Mesothelial cell of epicardium (in vitro differentiated cells): ENCODE measurements around the gene CAV3. TPM values are rescaled to one million over a fixed set of nuclear protein-coding genes. Genes with fewer than 3 reads are reported as not detected.

Experiments used
- DNase-seq, 2 experiments: peaks; one replicate each; pipeline ENCODE4 v3.0.0; 2021; ENCODE audit warnings: low spot score in 2 of 2; ENCODE audit not compliant: unreplicated experiment in 2 of 2
- H3K27ac Mint-ChIP-seq: 2 replicates; pipeline ENCODE4 v1.8.0; 2021; ENCODE audit warnings: mixed read lengths
- H3K27me3 Mint-ChIP-seq: 2 replicates; pipeline ENCODE4 v1.8.0; 2021; ENCODE audit warnings: low read depth, mixed read lengths
- H3K36me3 Mint-ChIP-seq: 2 replicates; pipeline ENCODE4 v1.8.0; 2021; ENCODE audit warnings: mixed read lengths
- H3K4me1 Mint-ChIP-seq: 2 replicates; pipeline ENCODE4 v1.8.0; 2021; ENCODE audit warnings: mixed read lengths
- H3K4me3 Mint-ChIP-seq: 2 replicates; pipeline ENCODE4 v1.8.0; 2021; ENCODE audit warnings: mild to moderate bottlenecking, moderate library complexity, mixed read lengths
- H3K9me3 Mint-ChIP-seq: 2 replicates; pipeline ENCODE4 v1.8.0; 2021; ENCODE audit warnings: mixed read lengths
- CTCF ChIP-seq: fragments of 200-600 bp; sonication (generic); IDR thresholded peaks from one replicate; pipeline ENCODE4 v1.5.0; 2021; ENCODE audit warnings: antibody characterized with exemption; ENCODE audit not compliant: unreplicated experiment
- total RNA-seq: library from RNA; stranded (reverse); gene quantifications from 3 replicates; pipeline ENCODE4 v1.2.1, GENCODE V29; 2021

CAV3 gene
- total RNA-seq, 1 donor from 2014 or later = not detected

GRCh38 chr3:8743021-8743601 lies 9.5 kb downstream of the CAV3 start:
- Mint-ChIP-seq H3K36me3 (no peaks in the 10 kb centered on the region), H3K4me3 (no peak overlapping the region), H3K9me3 (no peaks in the 10 kb centered on the region), H3K27ac (peak overlapping the region; percentile 94), H3K27me3 (no peaks in the 10 kb centered on the region), H3K4me1 (peaks cover 18% of the 10 kb centered on the region)
- DNase-seq = no peak
- TF ChIP-seq CTCF = no peak

GRCh38 chr3:8743911-8744310 lies 10.3 kb downstream of the CAV3 start:
- Mint-ChIP-seq H3K36me3 (no peaks in the 10 kb centered on the region), H3K9me3 (no peaks in the 10 kb centered on the region)
- TF ChIP-seq CTCF = no peak

GRCh38 chr3:8745619-8746370 lies 12.2 kb downstream of the CAV3 start:
- no peaks in the 10 kb centered on the region for H3K36me3 Mint-ChIP-seq
- H3K4me1 Mint-ChIP-seq = peaks cover 18% of the 10 kb centered on the region
- no peaks in the 10 kb centered on the region for H3K9me3 Mint-ChIP-seq
- TF ChIP-seq CTCF = no peak
- no peak overlapping the region for H3K4me3 Mint-ChIP-seq
- H3K27ac Mint-ChIP-seq = no peak overlapping the region
- DNase-seq = no peak
- no peaks in the 10 kb centered on the region for H3K27me3 Mint-ChIP-seq

More at GRCh38 chr3:8743911-8744310, 10.3 kb downstream of the CAV3 start:
- no peaks in the 10 kb centered on the region for H3K27me3 Mint-ChIP-seq
- no peak overlapping the region for H3K27ac Mint-ChIP-seq
- no peak overlapping the region for H3K4me3 Mint-ChIP-seq
- peaks cover 18% of the 10 kb centered on the region for H3K4me1 Mint-ChIP-seq
- no peak for DNase-seq

- H3K4me1 Mint-ChIP-seq = peaks cover 11% of the 10 kb centered on the region
- no peaks in the 10 kb centered on the region for H3K9me3 Mint-ChIP-seq
- no peak overlapping the region for H3K27ac Mint-ChIP-seq
- H3K27me3 Mint-ChIP-seq = no peaks in the 10 kb centered on the region
- DNase-seq = no peak
- peaks cover 6% of the 10 kb centered on the region for H3K36me3 Mint-ChIP-seq
- no peak for TF ChIP-seq CTCF
- H3K4me3 Mint-ChIP-seq = no peak overlapping the region
Measured at GRCh38 chr3:8746780-8747345, 13.3 kb downstream of the CAV3 start.

- Mint-ChIP-seq H3K27ac (no peak overlapping the region), H3K4me3 (no peak overlapping the region), H3K9me3 (no peaks in the 10 kb centered on the region), H3K4me1 (no peaks in the 10 kb centered on the region), H3K36me3 (peaks cover 6% of the 10 kb centered on the region), H3K27me3 (no peaks in the 10 kb centered on the region)
- no peak for TF ChIP-seq CTCF
- DNase-seq = no peak
Measured at GRCh38 chr3:8749316-8749715, 15.7 kb downstream of the CAV3 start.
